Measurements from ENCODE around the gene CAB39L.
A peak's percentile ranks its signal among the peaks of the same experiment; 100 is the strongest.

Gene CAB39L

GRCh38 chr13:49443704-49444523 is at the start of gene CAB39L, which contains the start of gene SETDB2:
TSS of gene CAB39L (minus strand) at chr13:49444064. CDS start at chr13:49382910, 61,154 bp downstream.
TSS of gene SETDB2 (plus strand) at chr13:49444274. CDS start at chr13:49451894, 7,620 bp downstream.
- DNase-seq (ENCODE audit: low spot score) = peak; percentile 100

GRCh38 chr13:49488563-49488962 is 44.7 kb upstream of the CAB39L start:
- DNase-seq (ENCODE audit: low spot score) = no peak

- no peak for DNase-seq (ENCODE audit: low spot score)
Observed at GRCh38 chr13:49481788-49482187, 37.9 kb upstream of the CAB39L start.

GRCh38 chr13:49476529-49476928 is 32.7 kb upstream of the CAB39L start:
- DNase-seq (ENCODE audit: low spot score) = no peak

GRCh38 chr13:49472186-49472585 is 28.3 kb upstream of the CAB39L start:
- DNase-seq (ENCODE audit: low spot score) = no peak

GRCh38 chr13:49466292-49466838 is 22.5 kb upstream of the CAB39L start:
- no peak for DNase-seq (ENCODE audit: low spot score)

GRCh38 chr13:49464621-49465325 is 20.9 kb upstream of the CAB39L start:
- DNase-seq (ENCODE audit: low spot score) = no peak

DNA sequence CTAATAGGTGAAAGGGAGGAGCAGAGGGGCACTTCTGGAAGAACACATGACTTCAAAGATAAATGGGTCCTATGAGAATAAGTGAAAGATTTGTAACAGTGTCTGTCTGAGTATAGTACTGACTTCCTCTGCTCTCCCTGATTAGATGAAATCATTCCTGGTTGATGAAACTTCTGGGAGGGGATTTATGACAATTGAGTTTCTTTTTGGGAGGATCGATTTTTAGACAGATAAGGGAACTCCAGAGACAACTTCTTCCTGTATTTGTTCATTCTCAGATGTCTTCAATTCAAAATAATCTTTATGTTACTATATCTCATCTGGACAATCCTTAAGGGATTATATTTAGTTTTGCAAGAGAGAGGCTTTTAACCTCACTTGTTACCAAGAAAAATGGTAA is 20.2 kb upstream of the CAB39L start:
- DNase-seq (ENCODE audit: low spot score) = no peak

DNA sequence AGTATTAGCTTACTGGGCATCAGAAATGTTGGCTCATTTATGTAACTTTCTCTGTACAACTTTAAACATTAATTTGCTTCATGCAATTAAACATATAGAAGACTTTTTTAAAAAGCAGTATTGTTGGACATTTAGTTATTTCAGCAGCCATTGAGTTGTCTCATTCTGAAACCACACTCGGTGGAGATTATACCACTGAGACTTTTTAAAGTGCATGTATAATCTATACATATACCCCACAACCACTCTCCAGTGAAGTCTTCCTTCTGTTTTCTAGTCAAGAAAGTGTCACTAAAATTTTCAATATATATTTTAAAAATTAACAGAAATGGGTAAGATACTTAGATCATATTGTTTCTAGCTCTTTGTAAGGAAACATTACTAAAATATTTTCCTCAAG is 15.7 kb upstream of the CAB39L start:
- DNase-seq (ENCODE audit: low spot score) = no peak

DNA sequence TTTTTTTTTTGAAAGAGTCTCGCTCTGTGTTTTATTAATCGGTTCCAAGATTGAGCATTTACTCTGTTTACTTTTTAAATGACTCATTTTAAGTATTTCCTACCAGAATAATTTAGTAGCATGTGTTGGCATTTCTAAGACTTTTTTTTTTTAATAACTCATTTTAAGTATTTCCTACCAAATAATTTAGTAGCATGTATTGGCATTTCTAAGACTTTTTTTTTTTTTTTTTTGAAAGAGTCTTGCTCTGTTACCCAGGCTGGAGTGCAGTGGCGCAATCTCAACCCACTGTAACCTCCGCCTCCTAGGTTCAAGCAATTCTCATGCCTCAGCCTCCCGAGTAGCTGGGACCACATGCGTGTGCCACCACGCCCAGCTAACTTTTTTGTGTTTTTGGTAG is 13.4 kb upstream of the CAB39L start:
- DNase-seq (ENCODE audit: low spot score) = no peak

DNA sequence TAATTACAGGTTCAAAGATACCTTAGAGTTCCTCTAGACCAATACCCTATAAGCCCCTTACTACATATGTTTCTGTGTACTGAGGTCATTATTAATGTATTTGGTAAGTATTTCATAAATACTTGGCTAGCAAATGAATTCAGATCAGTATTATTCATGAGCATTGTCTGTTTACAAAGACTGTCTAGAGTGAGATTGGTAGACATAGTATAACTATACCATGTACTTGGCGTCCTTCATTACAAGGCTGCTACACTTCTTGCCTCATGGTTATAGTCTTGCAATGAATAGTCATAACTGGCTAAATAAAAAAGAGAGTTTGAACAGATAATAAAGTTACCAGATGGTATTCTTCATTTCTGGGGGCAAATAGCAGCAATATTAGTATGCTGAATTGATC is 12.3 kb upstream of the CAB39L start:
- DNase-seq (ENCODE audit: low spot score) = no peak

DNA sequence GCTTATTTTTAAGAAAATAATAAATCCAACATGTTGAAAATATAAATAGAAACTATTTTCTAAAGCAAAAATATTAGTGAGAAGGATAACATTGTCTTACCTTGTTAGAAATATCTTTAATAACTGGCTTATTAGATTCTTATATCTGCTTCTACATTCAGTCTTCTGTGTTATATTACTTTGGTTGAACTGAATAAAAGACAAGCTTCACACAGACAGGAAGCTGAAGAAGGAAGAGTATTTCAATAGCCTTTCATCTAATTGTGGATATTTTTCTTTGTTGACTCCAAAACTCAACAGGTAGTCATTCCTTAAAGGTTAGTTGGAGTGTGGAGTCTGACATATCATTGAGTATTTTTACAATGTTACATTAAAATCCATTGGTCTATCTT is 11.1 kb upstream of the CAB39L start:
- no peak for DNase-seq (ENCODE audit: low spot score)

GRCh38 chr13:49454388-49455006 is 10.6 kb upstream of the CAB39L start:
- DNase-seq (ENCODE audit: low spot score) = no peak

DNA sequence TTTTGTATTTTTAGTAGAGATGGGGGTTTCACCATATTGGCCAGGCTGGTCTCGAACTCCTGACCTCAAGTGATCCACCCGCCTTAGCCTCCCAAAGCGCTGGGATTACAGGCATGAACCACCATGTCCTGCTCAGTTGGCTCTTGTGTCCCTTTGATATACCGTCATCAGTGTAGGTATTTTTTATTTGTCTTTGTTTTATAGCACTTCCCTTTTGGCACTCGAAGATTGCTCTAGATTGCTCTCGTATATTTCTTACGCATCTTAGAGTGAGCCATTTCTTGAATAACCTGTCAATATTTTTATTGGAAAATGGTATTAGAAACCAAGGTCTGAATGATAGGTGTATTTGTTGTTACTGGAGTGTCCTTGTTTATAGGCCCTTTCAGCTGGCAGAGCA is 9.6 kb upstream of the CAB39L start:
- DNase-seq (ENCODE audit: low spot score) = no peak

DNA sequence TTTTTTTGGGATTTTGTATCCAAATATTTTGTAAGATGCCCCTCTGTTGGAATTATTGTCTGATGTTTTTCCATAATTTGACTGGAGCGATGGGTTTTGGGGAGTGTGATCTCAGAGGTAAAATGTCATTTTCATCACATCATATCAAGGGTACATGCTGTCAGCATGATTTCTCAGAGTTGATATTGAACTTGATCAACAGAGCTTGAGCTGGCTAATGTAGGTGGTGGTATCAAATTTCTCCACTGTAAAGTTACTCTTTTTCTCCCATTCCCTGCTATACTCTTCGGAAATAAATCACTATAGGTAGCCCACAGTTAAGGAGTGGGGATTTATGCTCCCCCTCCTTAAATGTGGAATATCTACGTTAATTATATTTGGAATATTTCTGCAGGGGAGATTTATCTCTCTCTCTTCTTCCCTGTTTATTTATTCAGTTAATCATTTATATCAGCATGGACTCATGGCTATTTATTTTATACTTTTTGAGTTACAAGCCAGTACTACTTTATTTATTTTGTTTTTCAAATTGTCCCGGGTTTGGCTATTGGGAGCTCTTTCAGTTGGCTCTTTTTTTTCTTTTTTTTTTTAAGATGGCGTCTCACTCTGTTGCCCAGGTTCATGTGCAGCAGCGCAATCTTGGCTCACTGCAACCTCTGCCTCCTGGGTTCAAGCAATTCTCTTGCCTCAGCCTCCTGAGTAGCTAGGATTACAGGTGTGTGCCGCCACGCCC is 9.0 kb upstream of the CAB39L start:
- DNase-seq (ENCODE audit: low spot score) = no peak

DNA sequence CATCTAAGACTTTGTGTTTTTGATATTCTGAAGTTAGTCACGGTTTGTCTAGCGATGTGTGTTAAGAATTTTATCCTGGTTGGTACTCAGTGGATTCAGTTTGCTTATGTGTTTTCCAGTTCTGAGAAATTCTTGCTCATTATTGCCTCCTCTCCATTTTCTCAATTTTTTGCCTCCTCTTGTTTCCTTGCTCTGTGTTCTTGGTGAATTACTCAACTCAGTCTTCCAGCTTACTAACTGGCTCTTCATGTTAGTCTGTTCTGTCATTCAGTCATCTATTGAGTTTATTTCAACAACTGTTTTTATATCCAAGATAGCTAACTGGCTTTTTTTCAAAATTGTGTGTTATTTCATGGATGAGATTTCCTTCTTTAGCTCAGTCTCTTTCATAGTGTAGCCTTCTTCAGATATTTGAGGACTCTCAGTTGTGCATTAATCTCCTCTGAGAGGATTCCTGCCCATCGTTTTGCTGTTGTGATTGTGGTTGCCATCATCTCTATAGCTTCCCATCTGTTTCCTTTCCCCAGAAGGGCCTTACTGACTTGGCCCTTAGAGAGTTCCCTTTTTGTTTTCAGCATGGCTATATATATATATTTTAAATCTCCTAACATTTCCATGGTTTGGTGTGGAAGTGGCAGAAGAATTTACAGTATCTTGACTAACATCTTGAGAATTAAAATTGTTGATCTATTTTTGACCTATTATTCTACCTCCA is 6.4 kb upstream of the CAB39L start:
- DNase-seq (ENCODE audit: low spot score) = no peak

DNA sequence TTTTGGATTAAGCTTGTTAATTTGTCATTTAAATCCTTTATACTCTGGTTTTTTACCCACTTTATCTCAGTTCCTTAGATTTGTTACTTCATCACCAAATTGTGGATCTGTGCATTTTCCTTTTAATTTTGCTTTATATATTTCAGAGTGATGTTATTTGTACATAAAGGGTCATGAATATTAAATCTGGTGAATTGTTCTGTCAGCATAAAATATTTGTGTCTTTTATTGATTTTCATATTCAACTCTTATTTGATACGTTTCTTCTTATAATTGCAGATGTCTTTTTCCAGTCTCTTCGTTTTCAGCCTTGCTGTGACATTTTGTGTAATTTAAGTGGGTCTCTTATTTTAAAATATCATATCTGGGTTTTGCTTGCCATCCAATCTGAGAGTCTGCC is 4.9 kb upstream of the CAB39L start:
- no peak for DNase-seq (ENCODE audit: low spot score)

DNA sequence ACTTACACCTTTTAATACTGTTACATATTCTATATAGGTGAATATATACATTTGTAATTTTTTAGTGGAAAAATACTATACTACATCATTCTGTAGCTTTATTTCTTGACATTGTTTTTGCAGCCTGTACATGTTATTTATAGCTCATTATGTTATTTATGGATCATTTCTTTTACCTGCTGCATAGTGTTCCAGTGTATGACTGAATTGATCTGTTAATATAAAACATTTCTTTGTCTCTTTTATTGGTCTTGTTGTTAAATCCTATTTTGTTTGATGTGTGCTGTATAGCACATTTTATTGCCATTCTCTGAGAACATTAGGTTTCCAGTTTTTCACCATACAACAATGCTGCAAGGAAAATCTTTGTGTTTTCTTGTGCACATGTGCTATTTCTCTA is 2.6 kb upstream of the CAB39L start:
- no peak for DNase-seq (ENCODE audit: low spot score)

DNA sequence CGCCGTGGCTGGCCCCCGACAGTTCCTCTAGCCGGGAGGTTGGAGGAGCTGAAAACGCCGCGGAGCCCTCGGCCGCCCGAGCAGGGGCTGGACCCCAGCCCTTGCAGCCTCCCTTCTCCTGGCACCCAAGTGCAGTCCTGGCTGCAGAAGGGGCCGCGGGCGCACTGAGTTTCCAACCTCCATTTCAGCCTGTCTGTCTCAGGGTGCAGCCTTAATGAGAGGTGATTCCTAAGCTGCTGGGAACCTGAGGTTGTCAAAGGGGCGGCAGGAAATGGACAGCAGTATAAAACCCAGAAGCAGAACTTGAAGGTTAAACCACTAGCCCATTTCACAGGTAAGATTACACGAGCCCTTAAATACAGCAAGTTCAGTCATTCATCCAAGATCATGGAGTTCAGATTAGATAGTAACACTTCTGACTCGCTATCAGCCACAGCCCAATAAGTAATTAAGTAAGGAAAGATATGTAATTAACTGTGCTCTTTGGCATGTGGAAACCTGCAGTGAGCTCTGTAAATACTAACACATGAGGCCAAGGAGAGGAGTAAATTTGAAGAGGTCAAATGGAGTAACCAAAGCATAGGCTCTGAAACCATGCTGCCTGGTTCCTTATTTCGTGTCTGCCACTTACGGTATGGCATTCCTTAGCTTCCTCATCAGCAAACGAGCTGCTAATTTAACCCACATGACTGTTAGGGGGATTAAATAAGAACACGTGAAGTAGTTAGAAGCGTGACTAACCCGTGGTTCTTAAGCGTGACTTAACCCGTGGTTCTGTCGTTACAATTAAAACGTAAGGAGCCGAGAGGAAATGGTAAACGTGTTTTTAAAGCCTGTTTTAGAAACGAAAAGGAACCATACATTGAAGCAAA is 896 bp upstream of the CAB39L start:
- peak; percentile 41 for DNase-seq (ENCODE audit: low spot score)

DNA sequence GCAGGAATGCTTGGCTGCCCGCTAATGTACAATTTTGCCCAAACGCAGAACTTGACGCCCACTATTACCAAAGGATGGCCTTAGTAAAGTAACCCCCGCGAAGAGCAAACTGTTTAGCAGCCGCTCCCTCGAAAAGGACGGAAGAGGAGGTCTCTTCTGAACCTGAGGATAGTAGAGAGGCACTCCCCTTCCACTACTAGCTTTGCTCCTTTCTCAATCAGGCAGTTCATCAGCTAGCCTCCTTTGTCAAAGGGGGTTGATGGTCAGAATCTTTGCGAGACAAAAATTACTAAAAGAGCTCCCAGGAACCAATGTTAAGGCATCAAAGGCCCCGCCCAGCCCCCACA is 534 bp downstream of the CAB39L start:
- DNase-seq (ENCODE audit: low spot score) = peak; percentile 45
